Left lobe of liver (tissue), 2 donors: ENCODE measurements around the gene CDK6. TPM values are rescaled to one million over a fixed set of nuclear protein-coding genes. Genes with fewer than 3 reads are reported as not detected.
A peak's percentile ranks its signal among the peaks of the same experiment; 100 is the strongest.

Experiments
- ATAC-seq: fragments of 200-7000 bp; cut with Tn5 transposase; one replicate; pipeline ENCODE4 v1.9.1; 2020; ENCODE audit warnings: mild to moderate bottlenecking, moderate library complexity
- DNase-seq: peaks from one replicate; pipeline ENCODE4 v3.0.0-alpha.2; 2020; ENCODE audit warnings: low spot score
- total RNA-seq: library from RNA; stranded (reverse); gene quantifications from one replicate; pipeline ENCODE4 v1.2.1, GENCODE V29; 2021
- donor health status: DM: no; HTN: no; CAD: no; lungs with moderate emphysema.
- donor health status: DM: no; HTN: yes; CAD: no.

CDK6 gene
- total RNA-seq, 1 donor from 2014 or later = 15.3 TPM

DNA sequence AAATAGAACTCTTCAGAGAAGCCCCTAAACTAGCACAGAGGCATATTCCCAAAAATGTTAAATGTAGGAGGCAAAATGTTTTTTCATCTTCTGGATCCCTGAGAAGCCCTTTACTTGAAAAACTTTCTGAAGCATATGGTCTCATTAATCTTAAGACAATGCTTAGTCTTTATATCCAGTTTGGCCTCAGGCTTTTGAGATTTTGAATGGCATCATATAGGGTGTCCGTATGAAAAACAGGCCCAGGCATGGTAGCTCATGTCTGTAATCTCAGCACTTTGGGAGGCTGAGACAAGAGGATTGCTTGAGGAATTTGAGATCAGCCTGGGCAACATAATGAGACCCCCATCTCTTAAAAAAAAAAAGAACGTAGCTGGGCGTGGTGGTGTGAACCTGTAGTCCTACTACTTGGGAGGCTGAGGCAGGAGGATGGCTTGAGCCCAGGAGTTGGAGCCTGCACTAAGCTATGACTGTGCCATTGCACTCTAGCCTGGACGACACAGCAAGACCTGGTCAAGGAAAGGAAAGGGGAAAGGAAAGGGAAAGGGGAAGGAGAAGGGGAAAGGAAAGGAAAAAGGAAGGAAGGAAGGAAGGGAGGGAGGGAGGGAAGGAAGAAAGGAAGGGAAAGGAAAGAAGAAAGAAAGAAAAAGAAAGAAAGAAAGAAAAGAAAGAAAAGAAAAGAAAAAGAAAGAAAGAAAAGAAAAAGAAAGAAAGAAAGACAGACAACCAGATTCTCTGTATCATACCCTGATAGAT lies 119.4 kb downstream of the CDK6 start:
- ATAC-seq (no peak), DNase-seq (no peak)

DNA sequence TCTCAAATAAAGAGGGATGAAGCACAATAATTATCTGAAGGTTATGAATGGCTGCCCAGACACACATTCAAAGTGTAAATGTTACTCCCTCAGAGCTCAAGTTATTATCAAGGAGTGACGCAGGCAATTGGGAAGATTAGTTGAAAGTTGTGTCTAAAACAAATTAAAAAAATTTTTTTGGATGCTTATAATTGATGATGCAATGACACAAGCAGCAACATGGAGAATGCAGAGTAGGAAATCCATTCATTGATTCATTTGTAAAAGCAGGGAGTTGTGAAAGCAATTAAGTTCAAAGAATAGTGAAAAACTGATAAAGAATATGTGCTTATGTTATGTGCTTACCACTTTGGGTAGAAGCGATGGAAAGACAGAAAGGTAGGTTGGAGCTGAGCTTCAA lies 120.4 kb downstream of the CDK6 start:
- no peak for DNase-seq
- no peak for ATAC-seq

DNA sequence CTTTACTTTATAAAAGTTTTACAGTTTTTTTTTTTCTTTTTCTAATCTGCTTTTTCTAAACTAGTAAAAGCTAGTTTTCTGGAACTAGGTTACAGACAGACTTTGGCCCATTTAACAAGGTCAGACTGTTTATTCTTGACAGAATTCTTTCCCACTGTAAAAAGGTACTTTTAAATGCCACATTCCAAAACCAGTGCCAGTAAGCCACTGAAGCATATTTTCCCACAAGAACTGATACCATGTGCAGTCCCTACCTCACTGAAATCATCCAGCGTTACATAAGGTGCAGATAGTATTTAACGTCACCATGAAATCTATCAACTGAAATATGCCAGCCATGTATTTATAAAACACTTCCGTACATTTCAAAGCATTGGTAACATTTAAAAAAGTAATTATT lies 121.6 kb downstream of the CDK6 start:
- DNase-seq = no peak
- peak; percentile 32 for ATAC-seq

DNA sequence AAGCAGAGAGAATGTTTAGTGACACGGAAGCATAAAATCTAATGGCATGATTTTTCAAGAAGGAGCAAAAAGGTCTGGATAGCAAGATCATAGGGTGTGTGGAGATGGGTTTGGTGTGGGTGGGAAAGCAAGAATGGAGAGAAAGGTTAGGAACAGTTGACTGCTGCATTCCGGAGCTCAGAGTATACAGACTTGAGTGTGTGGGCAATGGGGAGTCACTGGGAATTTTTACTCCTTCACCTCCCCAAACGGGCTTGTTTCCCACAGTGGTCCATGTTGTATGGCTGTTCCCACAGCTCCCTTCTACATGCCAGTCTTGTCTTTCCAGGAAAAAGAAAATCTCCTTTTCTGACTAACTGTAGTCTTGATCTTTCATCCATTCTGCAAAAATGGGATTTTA lies 122.1 kb downstream of the CDK6 start:
- no peak for DNase-seq
- ATAC-seq = no peak

DNA sequence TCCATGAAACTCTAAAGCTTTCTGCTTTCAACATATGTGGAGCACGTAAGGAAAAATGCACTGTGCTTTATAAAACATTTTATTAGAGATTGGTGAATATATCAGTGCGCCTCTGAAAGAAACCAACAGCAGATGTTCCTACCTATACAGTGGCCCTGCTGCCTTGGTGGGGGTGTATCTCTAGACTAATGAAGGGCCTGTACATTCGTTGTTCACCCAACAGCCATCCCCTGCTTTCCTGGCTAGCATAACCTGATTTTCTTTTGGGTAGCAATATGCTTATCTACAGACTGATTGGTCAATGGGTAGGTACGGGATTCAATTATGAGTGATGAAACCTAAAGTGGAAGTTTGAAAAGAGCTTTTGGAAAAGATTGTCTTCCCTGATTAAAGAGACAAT lies 126.5 kb downstream of the CDK6 start:
- DNase-seq = no peak
- ATAC-seq = no peak

DNA sequence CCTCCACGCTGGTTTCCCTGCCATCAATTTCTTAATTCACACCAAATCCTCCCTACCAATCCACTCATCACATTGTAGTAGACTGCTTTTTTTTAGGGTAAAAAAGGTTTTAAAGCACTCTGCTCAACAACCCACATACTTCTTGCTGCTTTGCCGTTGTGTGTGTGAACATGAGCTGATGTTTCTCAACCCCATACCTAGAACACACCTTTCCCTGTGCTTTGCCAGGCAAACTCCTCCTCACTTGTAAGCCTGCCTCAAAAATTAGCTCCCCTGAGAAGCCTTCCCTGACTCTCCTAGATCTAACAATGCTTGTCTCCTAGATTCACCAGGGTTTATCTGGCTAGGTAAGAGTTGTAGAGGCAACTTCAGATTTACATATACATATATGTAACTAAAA lies 127.2 kb downstream of the CDK6 start:
- ATAC-seq (no peak), DNase-seq (no peak)

DNA sequence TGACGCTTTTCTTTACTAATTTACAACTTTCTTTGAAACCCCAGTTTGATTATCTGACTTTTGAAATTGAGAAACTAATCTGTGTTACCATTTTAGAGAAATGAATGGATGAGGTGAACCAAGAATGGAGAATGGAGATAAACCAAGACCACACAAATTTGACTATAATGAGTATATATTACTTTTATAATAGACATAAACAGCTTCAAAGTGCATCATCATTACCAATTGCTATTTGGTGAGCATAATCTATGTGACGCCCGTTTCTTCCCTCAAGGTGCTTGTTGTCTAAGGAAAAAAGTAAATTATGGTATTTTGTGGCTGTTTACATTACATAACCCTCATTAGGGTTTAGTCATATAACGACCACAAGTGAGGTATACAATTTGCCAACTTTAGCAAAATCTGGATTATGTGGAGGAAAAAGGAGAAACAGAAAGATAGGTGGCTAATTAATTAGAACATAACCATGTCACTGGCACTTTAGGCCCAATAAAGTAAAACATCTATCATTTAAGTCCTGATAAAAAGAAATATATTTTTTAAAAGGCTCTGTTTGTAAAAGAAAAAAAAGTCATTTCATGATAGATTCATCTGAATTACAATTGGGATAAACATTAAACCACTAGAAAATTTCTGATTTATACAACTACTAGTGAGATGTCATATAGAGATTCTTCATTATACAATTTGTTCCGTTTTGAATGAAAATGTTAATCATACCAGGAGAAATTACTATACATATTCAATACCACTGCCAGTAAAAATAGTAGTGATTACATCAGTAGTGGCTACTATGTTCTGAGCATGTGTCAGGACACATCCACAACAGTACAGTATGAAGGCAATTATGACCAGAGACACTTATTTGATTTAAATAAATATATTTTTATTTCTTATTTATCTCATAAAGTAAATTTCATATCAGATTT lies 128.0 kb downstream of the CDK6 start:
- no peak for DNase-seq
- no peak for ATAC-seq

DNA sequence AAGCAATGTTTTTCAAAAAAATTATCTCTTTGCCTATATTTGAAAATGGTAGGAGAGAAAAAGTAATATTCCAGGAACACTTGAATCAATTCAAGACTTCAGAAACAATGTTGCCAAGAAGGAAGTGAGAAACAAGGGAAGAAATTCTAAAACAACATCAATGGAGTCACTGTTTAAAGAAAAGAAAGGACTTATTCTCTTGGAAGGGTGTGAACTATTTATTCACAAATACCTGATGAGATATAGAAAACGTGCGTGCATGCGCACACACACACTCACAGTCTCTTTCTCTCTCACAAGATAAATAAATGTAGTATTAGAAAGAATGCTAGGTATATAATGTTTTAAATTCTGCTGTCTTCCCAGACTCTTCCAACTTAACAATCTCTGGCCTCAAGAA lies 128.9 kb downstream of the CDK6 start:
- ATAC-seq = no peak
- no peak for DNase-seq

DNA sequence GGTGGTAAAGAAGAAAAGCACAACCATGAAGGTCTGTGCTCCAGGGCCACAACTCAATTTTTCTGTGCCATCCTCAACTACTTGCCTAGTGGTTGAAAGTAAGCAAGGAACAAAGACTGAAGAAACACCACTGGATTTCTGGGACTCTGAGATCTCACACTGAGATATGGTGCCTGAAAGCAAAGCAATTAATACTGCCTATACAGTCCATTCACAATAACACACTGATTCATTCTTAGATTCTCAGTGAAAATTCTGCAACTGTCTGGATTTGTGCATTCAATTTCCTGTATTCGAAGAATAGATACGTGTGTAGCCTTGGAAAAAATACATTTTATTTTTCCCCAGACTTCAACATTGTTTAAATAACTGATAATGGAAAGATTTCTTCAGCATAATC lies 129.8 kb downstream of the CDK6 start:
- DNase-seq (no peak), ATAC-seq (no peak)

DNA sequence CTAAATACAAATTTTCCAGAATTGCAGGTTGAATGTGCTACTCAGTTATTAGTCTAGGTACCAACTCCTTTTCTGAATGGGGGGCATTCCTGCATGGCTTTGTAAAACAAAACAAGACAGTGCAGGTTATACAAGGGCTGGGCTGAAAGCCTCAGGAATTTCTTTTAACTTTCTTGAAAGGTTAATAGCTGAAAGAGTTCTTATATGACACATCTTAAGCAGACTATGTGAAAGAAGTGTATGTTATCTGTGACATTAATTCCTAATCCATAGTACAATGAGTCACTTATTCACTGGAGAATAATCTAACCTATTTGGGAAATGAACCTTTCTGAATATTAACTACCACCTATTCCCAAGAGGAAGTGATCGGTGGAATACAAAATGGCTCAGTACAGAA lies 130.5 kb downstream of the CDK6 start:
- ATAC-seq (no peak), DNase-seq (no peak)

DNA sequence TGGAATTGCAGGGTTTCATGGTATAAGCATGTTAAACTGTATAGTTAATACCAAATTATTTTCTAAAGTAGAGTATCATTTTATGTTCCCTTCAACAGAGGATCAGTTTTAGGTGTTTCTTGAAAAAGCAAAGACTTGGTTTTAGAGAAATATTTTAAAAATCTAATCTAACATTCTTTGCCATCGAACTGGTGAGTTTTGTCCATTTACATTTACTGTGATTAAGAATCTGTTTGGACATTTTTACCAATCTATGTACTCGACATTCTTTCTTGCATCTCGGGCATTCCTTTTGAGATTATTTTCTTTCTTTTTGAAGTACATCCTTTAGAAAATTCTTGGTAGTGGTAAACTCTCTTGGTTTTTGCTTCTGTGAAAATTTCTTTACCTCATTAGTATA lies 131.5 kb downstream of the CDK6 start:
- DNase-seq = no peak
- ATAC-seq = no peak

DNA sequence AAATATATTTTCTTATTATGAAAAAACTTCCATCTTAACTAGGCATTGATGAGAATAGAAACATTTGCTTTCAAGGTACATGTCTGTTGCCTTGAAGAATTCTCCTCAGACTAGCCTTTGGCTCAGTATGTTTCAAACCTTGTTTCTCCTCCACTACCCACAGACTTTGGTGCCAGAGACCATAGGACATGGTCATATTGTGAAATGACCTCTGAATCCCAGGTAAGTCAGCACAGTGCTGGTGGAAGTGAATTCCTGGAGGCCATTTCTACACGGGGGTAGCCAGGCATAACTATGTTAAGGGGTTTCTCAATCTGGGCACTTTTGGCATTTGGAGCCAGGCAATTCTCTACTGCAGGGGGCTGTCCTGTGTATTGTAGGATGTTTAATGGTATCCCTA lies 133.8 kb downstream of the CDK6 start:
- peak; percentile 66 for ATAC-seq
- DNase-seq = no peak

DNA sequence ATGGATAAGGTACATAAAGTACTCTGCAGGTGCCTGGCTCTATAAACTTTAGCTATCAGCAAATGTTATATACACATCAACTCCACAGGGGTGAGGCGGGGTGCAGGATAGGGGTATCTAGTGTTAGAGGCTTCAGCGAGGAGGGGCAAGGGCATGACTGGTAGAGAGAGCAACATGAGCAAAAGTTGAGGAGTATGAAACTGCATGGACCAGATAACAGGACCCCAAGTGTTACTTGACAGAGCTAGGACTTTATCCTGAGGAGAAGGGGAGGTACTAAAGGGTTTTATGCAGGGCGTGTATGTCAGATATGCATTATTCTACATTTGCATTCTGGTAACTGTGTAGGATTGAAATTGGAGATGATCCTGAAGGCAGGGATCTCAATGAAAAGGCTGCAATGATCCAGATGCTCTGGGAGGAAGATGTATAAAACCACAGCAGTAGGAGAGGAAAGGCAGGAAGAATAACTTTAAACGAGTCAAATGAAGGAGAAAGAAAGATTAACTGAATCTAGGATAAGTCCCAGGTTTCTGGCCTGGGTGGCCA lies 136.3 kb downstream of the CDK6 start:
- DNase-seq (no peak), ATAC-seq (no peak)

DNA sequence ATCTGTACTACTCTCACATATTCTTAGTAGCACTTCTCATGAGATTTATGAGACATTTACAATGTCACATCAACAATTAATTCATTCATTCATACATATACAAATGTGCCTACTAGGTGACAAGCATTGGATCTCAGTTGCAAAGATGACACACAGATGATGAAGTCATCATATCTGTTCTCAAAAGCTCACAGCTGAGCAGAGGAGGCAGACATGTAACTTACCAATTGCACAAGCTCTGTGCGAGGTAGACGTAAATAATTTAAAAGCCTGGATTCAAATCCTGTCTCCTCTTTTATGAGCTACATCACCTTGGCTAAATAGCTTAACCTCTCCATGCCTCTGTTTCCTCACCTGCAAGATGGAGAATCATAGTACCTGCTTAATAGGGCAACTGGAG lies 136.8 kb downstream of the CDK6 start:
- ATAC-seq (no peak), DNase-seq (no peak)

DNA sequence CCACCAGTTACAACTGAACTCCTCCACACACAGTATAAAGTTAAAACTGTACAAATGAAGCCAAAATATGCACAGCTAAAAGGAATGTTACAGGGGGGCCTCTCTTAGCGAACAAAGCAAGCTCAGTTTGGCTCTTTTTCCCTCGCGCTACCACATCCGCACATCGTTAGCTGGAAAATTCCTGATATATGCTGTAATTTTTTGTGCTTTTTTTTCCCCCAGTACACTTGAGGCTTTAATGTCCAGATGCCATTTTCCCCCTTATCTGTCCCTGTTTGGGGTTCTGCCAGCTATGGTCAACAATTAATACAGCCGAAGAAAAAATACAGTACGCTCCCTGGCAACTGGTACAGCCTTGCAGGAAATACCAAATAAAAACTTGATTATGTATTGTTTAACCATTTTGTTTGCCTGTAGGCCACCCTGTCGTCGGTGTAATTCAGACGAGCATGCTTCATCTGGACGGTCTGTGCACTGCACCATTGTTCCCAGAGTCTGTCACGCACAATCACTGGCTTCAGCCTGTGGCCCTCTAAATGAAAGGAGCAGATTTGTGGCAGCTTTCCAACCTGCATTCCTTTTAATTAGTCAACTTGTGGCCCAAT lies 138.0 kb downstream of the CDK6 start:
- DNase-seq (no peak), ATAC-seq (no peak)

DNA sequence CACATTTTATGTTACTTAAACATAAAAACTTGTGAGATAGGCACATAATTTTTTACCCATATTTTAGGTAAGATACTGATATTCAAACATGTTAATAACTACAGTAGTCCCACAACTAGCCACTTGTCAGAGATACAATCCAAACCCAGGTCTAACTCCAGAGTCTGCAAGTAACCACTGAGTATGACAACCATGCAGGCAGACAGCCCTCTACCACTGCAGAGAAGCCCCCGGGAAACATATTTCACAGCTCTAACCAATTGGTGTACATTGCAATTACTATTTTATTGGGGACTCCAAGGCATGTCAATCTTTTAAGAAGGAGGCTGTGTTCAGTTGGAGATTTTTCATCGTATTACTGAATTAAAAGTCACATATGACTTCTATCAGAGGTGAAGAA lies 139.0 kb downstream of the CDK6 start:
- ATAC-seq = no peak
- DNase-seq = no peak

DNA sequence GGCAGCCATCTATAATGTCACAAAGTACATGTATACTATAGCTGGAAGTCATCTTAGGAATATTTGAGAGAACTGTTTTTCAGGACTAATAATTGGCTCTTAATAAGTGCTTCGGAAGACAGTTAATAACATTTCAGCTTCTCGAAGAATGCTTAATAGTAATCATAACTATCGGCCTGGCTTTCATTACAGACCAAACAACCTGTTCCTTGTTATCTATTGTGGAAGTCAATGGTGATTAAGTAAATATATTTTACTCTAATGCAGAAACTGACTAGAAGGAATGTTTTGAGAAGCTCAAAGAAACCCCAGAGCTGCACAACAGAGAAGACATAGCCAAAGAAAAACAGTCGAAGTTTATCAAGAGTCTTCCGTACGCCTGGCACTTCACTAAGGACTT lies 139.4 kb downstream of the CDK6 start:
- no peak for ATAC-seq

DNA sequence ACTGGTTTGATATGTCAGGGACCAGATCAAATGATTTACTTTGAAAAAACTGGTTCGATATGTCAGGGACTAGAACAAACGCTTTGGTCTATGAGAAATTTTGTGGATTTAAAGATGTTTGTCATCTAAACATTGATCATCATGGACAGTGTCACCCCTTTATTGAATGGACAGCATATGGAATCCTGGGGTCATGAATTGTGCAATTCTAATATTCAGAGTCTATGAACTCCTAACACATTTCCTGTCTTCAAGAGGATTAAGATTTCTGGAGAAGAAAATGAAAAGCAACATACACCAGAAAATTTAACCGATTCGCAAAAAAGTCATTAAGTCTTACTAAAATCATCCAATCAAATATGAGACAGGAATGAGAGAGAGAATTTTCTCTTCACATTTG lies 139.8 kb downstream of the CDK6 start:
- DNase-seq = no peak
- ATAC-seq = no peak

More for the DNA sequence above, 139.4 kb downstream of the CDK6 start:
- DNase-seq = no peak

DNA sequence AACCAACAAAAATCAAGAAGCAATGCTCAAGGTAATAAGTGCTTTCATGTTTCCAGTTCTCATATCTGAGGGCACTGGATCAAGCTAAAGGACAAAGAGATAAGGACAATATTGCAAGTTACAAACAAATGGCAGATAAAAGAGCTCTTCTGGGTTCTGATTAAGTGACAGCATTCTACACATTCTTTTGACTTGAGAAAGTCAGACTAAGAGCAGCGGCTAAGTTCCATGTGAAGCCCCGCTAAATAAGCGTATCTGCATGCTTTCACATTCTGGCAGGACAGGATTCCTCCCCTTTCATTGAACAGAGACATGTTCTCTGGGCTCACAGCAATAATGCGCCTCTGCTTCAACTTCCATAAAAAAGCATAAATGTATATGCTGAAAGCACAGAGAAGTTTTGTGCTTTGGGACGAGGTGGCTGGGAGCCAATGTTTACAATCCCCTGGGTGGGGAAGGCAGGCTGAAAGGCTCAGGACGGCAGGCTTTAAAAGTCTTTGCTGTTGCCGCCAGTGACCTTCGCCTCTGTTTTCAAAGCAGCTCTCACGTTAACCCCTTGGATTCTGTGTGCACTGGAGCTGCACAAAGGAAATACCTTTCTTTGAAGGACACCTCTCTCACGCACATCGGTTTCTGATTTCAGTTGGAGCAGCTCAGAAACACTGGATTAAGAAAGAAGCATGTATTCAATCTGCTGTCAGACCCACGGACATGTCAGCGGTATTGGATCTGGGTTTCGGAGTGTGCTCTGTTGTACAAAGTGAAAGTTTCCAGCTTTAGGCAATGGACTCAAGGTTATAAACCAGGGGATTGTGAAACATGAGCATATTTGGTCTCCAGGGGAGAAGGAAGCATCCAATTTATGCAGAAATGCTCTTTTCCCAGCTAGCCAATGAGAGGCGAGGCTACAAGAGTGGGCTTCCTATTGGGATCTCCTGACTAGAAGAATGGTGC lies 140.8 kb downstream of the CDK6 start:
- ATAC-seq (peak; percentile 90), DNase-seq (peak; percentile 87)

DNA sequence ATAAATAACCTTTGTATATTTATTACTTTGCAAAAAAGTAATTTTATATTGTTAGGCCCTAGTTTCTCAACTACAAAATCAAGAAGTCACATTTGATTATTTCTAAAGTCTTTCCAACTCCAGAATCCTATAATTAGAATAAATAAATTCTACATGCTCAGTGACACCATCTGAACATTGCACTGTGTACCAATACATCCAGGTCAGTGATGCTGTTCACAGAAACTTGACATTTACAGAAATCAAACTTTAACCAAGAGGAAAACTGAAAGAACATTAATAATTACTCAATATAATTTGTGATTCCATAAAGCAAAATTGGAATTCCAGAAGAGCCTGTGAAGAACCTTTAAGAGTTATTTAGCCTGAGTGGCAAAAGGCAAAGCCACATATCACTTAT lies 142.2 kb downstream of the CDK6 start:
- DNase-seq (no peak), ATAC-seq (no peak)
